Measurements from ENCODE around the gene CDH4. TPM values are rescaled to one million over a fixed set of nuclear protein-coding genes. Genes with fewer than 3 reads are reported as not detected.

Gene CDH4
- total RNA-seq, 2 donors from 2014 or later: not detected

- DNase-seq (ENCODE audit: low spot score) (no peak), ATAC-seq (ENCODE audit: insufficient number of reproducible peaks, low FRiP score, low read depth) (no peak)
- TF ChIP-seq, protein P1, sequence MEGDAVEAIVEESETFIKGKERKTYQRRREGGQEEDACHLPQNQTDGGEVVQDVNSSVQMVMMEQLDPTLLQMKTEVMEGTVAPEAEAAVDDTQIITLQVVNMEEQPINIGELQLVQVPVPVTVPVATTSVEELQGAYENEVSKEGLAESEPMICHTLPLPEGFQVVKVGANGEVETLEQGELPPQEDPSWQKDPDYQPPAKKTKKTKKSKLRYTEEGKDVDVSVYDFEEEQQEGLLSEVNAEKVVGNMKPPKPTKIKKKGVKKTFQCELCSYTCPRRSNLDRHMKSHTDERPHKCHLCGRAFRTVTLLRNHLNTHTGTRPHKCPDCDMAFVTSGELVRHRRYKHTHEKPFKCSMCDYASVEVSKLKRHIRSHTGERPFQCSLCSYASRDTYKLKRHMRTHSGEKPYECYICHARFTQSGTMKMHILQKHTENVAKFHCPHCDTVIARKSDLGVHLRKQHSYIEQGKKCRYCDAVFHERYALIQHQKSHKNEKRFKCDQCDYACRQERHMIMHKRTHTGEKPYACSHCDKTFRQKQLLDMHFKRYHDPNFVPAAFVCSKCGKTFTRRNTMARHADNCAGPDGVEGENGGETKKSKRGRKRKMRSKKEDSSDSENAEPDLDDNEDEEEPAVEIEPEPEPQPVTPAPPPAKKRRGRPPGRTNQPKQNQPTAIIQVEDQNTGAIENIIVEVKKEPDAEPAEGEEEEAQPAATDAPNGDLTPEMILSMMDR (IDR thresholded peaks at IDR 0.05): no peak
- Histone ChIP-seq H3K36me3 (no peaks in the 10 kb centered on the region), H3K4me3 (no peak overlapping the region), H3K9me3 (no peaks in the 10 kb centered on the region), H3K4me1 (ENCODE audit: control insufficient read depth in 1 of 2, low read depth in 2 of 2) (no peaks in the 10 kb centered on the region), H3K27ac (no peak overlapping the region), H3K27me3 (replicated peaks; ENCODE audit: insufficient read depth) (no peaks in the 10 kb centered on the region)
Observed at GRCh38 chr20:61322151-61322865, 70.2 kb downstream of the CDH4 start.

DNA sequence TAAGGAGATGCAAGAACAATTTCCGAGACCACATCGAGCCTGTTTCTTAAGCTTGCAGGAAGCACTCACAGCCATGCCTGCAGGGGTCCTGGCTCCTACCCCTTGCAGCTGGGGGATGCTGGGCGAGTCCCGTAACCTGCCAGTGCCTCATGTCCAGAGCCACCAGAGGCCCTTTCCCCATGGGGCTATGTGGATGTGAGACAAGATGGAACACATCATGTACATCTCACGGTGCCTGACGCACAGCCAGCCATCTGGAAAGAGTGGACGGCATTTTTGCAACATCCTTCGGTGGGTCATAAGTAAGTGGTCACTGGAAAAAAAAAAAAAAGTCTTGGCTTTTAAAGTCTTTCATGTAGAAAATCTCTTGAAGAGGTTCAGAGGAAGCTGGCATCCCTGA is 72.8 kb downstream of the CDH4 start:
- TF ChIP-seq, protein P1 (IDR thresholded peaks at IDR 0.05): no peak
- DNase-seq (ENCODE audit: low spot score): no peak

DNA sequence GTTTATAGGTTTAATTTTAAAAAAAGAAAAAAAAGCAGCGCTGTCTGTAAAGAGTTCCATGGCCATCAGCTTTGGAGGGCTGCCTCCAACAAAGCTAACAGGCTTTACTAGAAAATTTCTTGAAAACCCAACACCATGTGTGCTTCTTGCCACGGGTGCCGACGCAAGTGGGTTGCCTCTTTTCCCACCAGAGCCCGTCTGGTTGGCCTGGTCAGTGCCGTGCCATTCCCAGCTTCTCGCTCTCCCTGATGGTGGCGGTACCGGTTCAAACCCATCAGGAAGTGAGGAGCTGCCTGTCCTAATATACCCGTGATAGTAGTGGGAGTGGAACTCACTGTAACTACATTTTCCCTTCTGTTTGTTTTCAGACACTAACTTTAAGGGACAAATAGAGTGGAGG is 73.7 kb downstream of the CDH4 start:
- ATAC-seq (ENCODE audit: insufficient number of reproducible peaks, low FRiP score, low read depth) (no peak), DNase-seq (ENCODE audit: low spot score) (no peak)
- Histone ChIP-seq H3K4me3 (no peak overlapping the region), H3K27me3 (replicated peaks; ENCODE audit: insufficient read depth) (no peaks in the 10 kb centered on the region), H3K36me3 (no peaks in the 10 kb centered on the region), H3K9me3 (no peaks in the 10 kb centered on the region), H3K4me1 (ENCODE audit: control insufficient read depth in 1 of 2, low read depth in 2 of 2) (no peaks in the 10 kb centered on the region), H3K27ac (no peak overlapping the region)
- TF ChIP-seq, protein P1 (IDR thresholded peaks at IDR 0.05): no peak

More for the DNA sequence above, 72.8 kb downstream of the CDH4 start:
- Histone ChIP-seq H3K4me3 (no peak overlapping the region), H3K4me1 (ENCODE audit: control insufficient read depth in 1 of 2, low read depth in 2 of 2) (no peaks in the 10 kb centered on the region), H3K9me3 (no peaks in the 10 kb centered on the region), H3K27ac (no peak overlapping the region), H3K27me3 (replicated peaks; ENCODE audit: insufficient read depth) (no peaks in the 10 kb centered on the region), H3K36me3 (no peaks in the 10 kb centered on the region)
- ATAC-seq (ENCODE audit: insufficient number of reproducible peaks, low FRiP score, low read depth): no peak

DNA sequence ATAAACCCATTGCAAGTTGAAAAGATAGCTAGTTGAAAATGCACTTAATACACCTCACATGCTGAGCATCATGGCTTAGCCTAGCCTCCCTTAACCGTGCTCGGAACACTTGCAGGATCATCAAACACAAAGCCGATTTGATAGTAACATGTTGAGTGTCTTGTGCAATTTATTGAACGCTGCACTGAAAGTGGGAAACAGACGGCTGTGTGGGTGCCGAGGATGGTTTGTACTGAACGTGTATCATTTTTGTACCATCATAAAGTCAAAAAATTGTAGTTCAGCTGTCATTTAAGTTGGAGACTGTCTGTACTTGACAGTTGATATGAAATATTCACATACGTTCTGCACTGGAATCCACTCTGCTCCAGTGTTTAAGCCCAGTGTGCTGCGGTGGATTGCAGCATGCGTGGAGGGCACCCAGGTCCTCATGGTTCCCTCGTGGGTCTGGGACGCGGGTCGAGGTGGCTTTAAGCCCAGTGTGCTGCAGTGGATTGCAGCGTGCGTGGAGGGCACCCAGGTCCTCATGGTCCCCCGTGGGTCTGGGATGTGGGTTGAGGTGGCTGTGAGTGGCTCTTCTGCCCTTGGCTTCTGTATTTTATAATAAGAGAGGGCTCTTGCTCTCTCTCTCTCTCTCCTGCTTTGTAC is 77.0 kb downstream of the CDH4 start:
- ATAC-seq (ENCODE audit: insufficient number of reproducible peaks, low FRiP score, low read depth): no peak
- Histone ChIP-seq H3K4me3 (no peak overlapping the region), H3K36me3 (no peaks in the 10 kb centered on the region), H3K27me3 (replicated peaks; ENCODE audit: insufficient read depth) (no peaks in the 10 kb centered on the region), H3K4me1 (ENCODE audit: control insufficient read depth in 1 of 2, low read depth in 2 of 2) (no peaks in the 10 kb centered on the region), H3K27ac (no peak overlapping the region), H3K9me3 (no peaks in the 10 kb centered on the region)
- no peak for DNase-seq (ENCODE audit: low spot score)
- TF ChIP-seq, protein P1 (IDR thresholded peaks at IDR 0.05): no peak

DNA sequence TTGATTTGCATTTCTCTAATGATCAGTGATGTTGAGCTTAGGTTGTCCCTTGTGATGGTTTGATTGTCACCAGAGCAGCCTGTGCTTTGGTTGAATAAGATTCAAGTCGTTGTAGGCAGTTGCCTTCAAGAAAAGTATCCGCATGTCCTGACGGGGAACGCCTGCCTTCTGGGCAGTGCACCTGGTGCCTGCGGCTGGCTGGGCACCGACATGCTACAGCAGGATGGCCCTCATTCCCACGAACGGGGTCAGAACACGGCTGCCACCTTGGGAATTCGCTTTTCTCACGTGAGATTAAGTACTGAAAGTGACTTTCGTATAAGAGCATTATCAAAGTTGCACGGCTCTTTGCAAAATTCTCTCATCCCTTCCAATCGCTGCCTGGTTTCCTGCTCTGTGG is 78.4 kb downstream of the CDH4 start:
- Histone ChIP-seq H3K27ac (no peak overlapping the region), H3K27me3 (replicated peaks; ENCODE audit: insufficient read depth) (no peaks in the 10 kb centered on the region), H3K4me1 (ENCODE audit: control insufficient read depth in 1 of 2, low read depth in 2 of 2) (no peaks in the 10 kb centered on the region), H3K4me3 (no peak overlapping the region), H3K36me3 (no peaks in the 10 kb centered on the region), H3K9me3 (no peaks in the 10 kb centered on the region)
- TF ChIP-seq, protein P1 (IDR thresholded peaks at IDR 0.05): no peak
- ATAC-seq (ENCODE audit: insufficient number of reproducible peaks, low FRiP score, low read depth): no peak
- DNase-seq (ENCODE audit: low spot score): no peak
